HUDEP-2 (cell line): ENCODE measurements around the gene CHMP4A.

Experiments used
- DNase-seq, 76 experiments: peaks; one replicate each; lab custom pipeline; 2025; ENCODE audit not compliant: unreplicated experiment in 76 of 76; lab: John Stamatoyannopoulos, UW

The CHMP4A gene

DNA sequence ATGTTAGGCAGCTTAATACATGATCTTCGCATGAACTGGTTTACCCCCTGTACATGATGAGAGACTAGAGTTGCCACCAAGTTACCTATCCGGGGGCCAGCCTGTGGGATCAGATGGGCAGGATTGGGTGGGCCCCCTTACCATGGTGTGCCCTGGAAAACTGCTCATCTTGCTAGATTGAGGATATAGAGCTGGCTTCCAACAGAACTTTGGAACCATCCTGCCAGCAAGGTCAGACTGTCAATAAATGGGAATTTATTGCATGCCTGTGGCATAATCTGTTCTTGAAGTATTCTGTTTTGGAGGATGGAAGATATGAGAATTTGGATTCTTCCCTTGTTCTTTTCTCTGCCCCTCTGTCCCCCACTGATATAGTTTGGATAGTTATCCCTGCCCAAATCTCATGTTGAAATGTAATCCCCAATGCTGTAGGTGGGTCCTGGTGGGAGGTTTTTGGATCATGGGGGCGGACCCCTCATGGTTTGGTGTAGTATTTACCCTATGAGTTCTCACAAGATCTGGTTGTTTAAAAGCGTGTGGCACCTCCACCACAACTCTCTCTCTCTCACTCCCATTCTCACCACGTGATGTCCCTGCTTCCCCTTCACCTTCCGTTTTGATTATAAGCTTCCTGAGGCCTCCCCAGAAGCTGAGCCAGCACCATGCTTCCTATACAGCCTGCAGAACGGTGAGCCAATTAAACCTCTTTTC, 14.3 kb downstream of the CHMP4A start:
- no peak for DNase-seq

DNA sequence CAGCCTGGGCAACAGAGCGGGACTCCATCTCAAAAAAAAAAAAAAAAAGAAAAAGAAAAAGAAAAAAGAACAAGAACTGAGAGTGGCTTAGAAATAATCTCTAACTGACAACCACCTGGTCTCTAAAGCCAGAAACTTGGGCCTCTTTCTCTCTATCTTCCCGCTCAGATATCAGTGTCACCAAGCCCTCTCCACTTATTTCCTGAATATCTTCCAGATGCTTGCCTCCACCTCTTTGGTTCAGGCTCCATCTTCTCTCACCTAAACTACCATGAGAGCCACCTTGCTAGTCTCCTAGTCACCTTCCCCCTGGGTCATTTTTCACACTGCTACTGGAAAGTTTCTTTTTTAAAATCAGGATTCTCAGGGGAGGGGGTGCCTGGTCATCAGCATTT, 16.2 kb downstream of the CHMP4A start:
- no peak for DNase-seq

DNA sequence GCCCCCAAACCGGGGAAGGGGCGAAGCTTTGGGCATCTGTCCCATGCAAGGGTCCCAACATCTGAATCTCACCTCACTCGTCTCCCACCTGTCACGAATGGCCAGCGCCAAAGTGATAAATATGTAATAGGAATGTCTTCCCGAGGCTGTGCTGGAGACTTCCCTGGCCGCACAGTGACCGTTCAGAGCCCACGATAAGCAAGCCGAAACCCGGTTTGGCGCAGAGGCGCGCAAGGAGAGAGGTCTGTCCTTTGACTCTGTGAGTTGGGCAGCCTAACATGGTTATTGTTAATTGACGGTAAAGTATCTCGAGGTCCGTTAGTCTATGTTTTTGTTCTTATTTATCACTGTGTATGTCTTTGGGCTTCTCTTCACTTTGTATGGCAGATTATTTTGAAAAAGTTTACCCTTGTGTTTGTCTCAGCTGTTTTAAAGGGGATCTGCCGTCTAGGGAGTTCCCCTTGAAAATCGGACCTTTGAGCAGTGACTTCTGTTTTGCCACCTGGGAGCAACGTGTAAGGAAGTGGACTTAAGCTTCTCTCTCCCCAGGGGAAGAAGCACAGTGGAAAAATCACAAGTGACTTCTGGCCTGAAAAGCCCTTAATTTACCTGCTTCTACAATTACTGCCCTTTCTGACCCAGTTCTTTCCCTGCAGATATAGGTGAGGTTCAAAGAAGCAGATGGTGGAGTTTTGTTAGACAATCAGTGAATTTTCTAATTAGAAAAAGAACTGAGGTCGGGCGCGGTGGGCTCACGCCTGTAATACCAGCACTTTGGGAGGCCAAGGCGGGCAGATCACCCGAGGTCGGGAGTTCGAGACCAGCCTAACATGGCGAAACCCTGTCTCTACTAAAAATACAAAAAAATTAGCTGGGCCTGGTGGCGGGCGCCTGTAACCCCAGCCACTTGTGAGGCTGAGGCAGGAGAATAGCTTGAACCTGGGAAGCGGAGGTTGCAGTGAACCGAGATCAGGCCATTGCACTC, 16.9 kb downstream of the CHMP4A start:
- DNase-seq, result peak in 6 of 76 experiments; percentile 6 to 32 (median 12)

DNA sequence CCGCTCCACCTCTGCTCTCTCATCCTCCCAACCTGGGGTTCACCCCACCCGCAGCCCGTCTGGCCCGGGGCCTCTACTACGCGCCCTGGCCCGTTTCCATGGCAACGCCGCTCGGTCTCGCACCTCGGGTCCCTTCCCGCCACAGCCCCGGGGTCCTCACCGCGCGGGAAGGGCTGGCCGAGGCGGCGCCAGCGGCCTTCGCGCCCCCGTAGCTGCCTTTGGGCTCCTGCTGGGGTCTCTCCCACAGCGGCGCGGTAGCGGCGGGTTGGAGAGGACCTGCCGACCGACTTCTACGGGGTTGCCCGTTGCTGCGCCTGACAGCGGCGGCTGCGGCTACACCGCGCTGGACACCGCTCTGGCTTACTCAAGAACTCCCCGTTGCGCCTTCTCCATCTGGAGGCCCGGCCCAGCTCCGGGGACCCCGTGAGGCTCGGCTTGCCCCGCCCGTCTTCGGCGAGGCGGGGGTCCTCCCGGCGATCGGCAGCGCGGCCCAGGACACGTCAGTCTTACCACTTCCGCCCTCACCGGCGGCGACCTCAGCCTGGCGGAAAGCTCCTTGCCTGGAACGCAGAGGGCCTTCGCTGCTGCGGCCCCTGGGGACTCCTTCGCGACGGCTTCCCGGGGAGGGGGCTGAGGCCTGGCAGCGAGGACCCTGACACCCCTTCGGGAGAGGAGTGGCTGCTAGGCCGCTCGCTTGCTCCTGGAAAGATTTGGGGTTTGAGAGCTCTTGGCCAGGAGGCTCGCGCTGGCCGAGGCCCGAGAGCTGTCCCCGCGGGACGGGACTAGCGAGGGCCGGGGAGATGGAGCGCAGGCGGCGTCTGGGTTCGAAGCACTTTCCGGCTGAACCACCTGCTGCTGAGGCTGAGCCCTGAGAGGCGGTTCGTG, 17.9 kb downstream of the CHMP4A start, which contains the start of gene TM9SF1:
TSS of gene TM9SF1 (minus strand) at position 256 of the 885 bp plus-strand sequence. CDS start 422 bp downstream, outside the sequence.
- peak in 75 of 76 experiments; percentile 22 to 95 (median 73) for DNase-seq

DNA sequence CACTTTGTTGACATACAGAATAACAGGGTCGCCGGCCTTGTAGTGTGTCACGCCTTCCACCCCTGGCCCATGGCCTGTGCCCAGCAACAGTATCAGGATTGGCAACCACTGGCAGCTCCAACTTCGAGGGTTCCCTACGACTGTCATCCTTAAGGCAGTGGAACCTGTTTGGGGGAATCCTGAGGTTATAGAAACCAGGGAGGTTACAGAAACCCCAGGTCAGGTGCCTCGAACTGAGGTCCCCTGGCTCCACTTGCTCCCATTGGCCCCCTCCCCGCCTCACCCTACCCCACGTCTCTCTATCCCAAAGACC, 18.5 kb downstream of the CHMP4A start:
- DNase-seq, result no peak

DNA sequence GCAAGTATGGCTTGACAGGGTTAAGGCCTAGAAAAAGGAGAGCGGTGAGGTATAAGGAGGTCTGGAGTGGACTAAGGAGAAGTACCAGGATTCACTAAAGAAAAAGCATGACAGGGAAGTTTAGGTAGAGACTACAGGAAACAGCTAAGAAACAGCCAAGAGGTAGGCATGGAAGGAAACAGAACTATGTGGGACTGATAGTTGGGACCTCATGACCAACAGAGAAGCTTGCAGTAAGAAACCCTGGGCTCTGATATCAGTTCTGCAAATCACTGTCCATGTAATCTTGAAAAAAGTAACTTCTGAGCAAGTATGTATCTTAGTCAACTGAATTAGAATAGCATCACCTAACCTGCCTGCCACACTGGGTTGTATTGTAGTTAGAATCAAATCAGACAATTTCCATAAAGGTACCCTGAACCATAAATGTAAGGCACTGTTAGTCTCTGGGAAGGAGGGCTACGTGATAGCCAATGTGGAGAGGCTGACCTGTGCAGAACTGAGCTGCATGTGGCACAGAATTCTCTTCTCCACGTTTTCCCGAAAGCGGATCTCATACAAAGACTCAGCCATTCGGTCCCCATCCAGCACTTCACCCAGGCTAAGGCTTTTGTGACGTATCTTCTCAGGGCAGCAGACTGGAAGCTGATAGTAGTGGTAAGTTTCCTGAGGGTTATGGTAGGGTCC, 19.0 kb downstream of the CHMP4A start:
- no peak for DNase-seq

DNA sequence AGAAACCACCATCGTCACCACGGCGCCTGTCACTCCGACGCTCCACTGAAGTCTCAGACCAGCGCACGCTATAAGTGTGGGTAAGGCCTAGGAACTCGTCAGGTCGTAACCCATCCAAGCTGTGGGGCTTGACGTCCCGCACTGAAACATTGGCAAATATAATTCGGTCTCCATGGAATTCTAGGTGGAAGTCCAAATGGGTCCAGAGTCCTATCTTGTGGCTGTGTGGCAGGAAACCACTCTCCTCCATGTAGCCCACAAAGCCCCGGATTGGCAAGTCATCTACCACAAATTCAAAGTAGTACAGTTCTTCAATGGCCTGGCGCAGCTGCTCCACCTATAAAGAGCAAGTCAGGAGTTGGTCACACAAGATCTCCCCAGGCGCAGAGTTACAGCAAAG, 20.4 kb downstream of the CHMP4A start:
- DNase-seq, result no peak

DNA sequence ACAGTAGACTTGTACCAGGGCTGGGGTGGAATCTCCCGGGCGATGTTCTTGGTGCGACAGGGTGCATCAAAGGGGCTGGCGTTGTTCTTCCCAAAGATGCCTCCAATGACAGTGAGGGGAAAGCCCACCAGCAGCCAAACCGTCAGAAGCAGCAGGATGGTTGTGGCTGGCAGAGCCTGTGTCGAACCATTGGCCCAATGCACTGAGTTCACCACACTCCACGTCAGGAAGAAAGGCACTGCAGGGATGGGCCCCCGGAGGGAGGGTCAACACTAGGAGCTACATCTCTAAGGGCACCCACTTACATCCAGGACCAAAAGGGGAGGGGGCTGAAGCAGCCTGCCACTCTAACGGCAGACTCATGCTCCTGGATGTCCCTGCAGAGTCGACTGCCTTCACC, 22.9 kb downstream of the CHMP4A start:
- DNase-seq, result no peak

DNA sequence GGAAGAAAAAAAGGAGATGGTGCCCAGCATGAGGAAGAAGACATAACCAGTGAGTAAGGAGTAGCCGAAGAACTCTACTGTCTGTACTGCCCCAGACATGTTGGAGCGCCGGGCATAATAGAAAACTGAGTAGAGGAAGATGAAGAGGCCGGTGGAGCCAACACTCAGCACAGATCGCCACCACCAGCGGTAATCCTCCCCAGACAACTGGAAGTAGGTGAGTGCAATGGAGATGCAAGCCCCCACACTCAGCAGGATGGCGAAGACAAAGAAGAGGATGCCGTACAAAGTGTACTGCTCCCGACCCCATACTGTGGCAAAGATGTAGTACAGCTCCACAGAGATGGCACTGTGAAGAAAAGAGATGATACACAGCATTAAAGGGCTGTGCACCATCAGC, 23.8 kb downstream of the CHMP4A start:
- no peak for DNase-seq

DNA sequence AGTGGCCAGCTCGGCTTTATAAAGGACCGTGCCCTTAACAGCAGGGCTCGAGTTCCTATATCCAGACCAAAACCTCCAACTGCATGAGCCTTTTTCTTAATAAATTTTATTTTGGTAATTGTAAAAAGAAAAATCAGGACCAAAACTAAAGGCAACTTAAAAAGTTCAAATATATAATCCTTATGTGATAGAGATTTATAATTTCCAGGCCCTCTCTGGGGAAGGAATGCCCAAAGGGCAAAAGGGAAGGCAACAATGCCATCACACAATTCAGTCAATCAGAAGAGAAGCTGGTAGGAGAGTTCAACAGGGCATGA, 24.3 kb downstream of the CHMP4A start:
- DNase-seq, result no peak

DNA sequence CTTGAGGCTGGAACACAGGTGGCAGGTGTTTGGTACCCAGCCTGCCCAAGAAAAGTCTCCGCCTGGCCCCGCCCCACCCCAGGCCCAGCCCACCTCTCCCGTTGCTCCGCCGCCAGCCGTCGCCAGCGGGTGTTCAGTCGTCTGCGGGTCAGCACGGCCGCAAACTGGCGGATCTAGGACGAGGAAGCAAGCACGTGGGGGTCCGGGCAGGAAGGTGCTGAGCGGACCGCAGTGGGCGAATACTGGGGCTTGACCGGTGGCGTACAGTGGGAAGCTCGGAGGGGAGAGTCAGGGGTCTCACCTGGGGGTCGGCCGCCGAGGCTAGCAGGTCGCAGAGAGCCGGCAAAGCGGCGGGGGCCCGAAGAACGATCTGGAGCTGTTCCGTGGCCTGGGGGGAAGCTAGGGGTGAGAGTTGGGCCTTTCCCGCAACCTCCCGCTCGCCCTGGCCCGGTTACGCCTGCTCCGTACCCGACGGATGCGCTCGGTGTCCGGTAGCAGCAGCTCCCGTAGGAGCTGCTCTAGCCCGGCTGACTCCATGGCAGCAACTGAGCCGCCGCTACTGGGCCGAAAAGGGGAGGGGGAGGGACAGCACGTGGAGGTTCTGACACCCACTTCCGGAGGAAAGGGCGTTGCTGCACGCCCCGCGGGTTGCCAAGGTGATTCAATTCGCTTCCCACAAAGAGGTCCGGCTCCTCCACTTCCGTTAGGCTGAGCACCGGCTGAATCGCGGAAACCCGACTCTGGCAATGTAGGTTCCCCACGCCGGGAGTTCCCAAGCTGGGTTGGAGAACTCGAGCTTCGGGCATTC, 24.8 kb downstream of the CHMP4A start, which contains the start of gene IPO4:
TSS of gene IPO4 (minus strand) at position 566 of the 808 bp plus-strand sequence. CDS start at position 537, 29 bp downstream.
- DNase-seq, result peak in 75 of 76 experiments; percentile 25 to 97 (median 92)

DNA sequence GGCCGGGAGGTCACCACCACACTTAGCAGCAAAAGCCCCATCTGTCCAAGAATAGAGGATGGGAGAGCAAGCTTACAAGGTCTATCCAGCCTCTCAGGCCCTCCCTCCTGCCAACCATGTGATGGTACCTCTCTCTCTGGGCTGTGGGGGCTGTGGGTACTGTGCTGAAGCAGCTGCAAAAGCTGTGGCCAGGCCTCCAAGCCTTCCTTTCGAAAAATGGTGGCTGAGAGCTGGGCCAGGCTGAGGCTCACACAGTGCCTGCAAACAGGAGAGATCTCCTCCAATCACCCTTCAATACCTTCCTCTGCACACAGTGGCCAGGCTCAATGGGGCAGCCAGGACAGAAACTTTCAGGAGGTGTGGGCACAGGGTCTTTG, 25.8 kb downstream of the CHMP4A start:
- DNase-seq, result no peak

DNA sequence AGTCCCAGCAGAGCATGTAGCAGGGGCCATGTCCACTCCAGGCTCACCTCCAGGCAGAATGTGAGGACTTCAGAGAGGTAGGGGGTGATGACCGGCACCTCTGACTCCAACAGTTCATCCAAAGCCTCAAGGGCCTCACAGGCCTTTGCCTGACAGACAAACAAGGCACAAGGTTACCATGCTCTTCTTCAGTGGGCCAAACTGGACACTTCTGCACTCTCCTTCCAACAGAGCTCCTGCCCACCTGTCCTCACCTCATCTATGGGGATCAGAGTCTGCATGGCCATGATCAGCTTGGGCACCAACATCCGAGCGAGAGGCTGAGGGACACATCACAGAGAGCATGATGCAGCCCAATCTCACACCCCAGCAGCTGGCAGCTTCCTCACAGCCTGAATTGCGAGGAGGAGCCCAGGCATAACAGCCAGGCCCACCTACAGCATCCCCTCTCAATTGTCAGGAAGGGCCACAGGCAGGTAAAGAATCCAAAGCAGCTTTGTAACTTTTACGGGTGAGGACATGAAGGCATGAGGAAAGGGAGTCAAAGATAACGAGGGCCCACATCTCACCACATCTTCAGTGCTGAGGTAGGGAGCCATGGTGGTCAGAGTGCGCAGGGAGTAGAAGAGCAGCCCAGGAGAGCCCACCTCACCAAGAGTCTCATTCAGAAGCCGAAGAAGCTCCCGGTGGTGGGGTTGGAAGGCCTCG, 26.3 kb downstream of the CHMP4A start:
- no peak for DNase-seq

DNA sequence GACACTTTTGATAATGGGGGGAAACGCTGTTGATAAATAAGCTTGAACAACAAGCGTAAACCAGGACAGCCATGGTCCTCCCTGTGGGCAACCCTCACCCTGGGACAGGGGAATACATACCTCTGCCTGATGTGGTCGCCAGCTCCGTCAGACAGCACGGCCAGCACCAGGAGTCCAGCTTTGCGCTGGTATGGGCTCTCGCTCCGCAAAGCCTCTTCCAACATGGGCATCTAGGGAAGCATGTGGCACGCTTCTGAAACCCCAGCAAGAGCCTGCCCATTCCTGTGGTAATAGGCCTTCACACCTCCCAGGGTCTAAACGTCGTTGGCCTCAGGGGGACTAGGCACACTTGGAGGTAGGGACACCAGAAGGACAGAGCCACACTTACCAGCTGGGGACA, 27.5 kb downstream of the CHMP4A start:
- no peak for DNase-seq

DNA sequence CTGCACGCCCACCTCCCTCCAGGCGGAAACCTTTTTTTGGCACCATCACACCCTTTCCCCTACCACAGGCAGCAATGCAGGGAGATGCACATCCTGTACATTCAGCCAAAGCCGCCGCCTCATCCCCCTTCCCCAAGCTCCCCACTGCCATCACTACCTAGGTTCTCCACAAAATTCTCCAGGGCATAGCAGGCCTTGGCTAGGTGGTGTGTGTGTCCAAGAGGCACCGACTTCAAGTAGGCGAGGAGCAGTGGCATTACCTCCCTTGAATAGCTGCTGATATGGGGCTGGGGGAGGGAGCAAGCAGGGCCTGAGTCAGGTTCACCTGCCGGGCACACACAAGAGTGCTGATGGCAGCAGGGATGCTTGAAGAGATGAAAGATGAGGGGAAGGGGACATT, 28.3 kb downstream of the CHMP4A start:
- no peak for DNase-seq

DNA sequence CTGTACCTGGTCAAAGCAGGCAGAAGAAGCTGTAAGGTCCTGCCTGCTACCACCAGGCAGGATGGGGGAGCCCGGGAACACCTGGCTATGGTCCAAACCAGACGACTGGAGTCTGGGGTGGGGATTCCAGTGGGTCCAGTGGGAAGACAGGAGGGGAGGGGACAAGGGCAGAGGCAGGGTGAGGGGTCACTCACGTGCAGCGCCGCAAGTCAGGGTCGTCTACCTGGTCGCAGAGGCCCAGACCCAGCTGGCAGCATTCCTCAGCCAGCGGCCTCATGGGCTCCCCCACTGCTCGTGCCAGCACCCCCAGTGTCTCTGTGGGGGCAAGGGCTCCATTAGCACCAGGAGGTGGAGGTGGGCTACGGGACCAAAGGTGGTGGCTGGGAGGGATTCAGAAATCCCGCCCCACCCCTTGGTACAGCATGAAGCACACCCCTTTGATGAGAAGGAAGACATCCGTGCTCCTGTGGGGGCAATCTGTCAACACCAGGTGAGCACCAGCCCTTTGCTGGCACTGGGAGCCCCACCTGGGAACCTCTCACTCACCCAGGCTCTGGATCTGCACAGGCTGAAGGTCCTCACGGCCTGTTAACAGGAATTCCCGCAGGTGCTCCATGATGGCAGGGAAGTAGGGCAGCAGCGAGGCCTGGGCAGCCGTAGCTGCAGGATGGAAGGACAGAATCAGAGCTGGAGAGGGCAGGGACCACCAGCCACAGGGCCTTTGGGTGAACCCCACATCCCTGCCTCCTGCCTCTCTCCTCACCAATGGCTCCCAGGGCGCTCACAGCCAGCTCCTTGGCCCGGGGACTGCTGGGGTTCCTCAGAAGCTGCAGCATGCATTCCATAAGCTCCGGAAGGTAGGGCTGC, 29.0 kb downstream of the CHMP4A start:
- no peak for DNase-seq

DNA sequence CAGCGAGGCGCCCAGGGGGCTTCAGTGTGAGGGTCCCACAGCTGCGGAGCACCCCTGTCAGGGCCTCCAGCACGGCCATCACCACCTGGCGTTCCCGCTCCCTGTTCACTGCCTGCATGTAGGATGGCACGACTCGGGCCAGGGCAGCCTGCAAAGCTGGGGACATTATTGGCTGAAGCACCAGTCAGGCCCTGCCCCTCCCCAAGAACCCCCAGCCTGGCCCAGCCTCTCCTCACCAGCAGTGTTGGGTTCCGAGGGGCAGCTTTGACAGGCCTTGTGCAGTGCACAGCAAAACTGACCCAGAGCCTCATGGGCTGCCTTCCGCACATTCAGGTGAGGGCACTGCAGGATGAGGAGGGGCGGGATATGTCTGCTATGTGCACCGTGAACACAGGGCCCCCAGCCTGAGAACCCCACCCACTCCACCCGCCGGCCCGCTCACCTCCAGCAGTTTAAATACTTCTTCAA, 30.2 kb downstream of the CHMP4A start:
- DNase-seq, result no peak
